ENCODE measurements around the gene EVA1C.
"Not testable (repeated sequence)": the region's sequence is repeated elsewhere in the genome, so short reads cannot be mapped to it uniquely, and the experiment has no call there.

EVA1C gene

GRCh38 chr21:32507342-32507919, 94.9 kb downstream of the EVA1C start:
- no peak for TF ChIP-seq ZNF274 (IDR thresholded peaks at IDR 0.05; ENCODE audit: low read depth, low read length)
- H3K4me3 ChIP-seq (ENCODE audit: low read length) = no peak overlapping the region

GRCh38 chr21:32508036-32508435, 95.5 kb downstream of the EVA1C start:
- not testable (repeated sequence) for H3K4me3 ChIP-seq (ENCODE audit: low read length)

- H3K4me3 ChIP-seq (ENCODE audit: low read length) = no peak overlapping the region
- no peak for TF ChIP-seq ZNF274 (IDR thresholded peaks at IDR 0.05; ENCODE audit: low read depth, low read length)
Measured at GRCh38 chr21:32508558-32508957, 96.1 kb downstream of the EVA1C start.

DNA sequence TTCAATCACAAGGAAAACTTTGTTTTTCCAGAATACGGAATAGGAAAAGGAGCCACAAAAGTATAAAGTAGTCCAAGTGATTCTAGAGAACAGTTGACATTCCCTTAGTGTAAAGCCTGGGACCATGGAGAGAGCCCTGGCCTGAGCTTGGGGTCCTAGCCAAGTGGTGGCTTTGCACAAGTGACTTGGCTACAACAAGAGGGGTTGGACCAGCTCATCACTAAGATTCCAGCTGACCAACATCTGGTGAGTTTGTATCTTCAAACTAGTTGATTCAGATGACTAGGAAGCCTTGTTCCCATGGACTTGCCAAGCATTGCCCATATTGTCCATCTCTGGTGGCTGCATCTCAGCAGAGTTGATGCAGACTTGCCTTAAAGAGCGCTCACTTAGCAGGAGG, 96.5 kb downstream of the EVA1C start:
- H3K4me3 ChIP-seq (ENCODE audit: low read length) = not testable (repeated sequence)

- H3K4me3 ChIP-seq (ENCODE audit: low read length) = no peak overlapping the region
- TF ChIP-seq ZNF274 (IDR thresholded peaks at IDR 0.05; ENCODE audit: low read depth, low read length) = no peak
Measured at GRCh38 chr21:32514275-32515055, 102.0 kb downstream of the EVA1C start.

GRCh38 chr21:32515874-32516273, 103.4 kb downstream of the EVA1C start:
- TF ChIP-seq ZNF274 (IDR thresholded peaks at IDR 0.05; ENCODE audit: low read depth, low read length) = no peak
- no peak overlapping the region for H3K4me3 ChIP-seq (ENCODE audit: low read length)

DNA sequence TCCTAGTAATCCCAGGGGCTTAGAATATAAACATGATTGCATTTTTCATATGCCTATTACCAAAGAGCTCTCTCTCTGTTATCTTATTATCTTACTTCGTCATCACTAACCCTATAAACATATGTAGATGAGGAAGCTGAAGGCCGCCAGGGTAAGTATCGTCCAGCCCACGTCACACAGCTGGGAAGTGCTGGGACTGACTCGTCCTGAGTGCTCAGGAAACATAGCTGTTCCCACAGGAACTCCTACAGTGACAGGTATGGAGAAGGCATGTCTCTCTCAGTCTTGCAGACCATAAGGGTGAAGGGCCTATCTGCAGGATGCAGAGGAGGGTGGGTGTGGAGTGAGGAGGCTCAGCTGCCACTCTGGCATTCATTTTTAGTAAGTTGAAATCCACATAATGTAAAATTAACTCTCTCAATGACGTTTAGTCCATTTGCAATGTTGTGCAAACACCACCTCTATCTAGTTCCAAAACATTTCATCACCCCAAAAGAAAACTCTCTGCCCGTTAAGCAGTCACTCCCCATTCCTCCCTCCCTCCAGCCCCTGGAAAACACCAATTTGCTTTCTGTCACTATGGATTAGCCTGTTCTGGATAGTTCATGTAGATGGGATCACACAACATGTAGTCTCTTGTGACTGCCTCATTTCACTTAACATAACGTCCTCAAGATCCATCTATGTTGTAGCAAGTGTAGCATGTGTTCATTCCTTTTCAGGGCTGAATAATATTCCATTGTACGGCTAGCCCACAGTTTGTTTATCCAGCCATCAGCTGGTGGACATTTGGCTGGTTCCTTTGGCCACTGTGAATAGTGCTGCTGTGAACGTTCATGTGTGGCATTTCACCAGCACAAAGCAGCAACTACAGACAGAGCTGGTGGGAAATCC, 104.5 kb downstream of the EVA1C start:
- no peak for TF ChIP-seq ZNF274 (IDR thresholded peaks at IDR 0.05; ENCODE audit: low read depth, low read length)

GRCh38 chr21:32519945-32520874, 107.7 kb downstream of the EVA1C start:
- no peak for TF ChIP-seq ZNF274 (IDR thresholded peaks at IDR 0.05; ENCODE audit: low read depth, low read length)

More for the DNA sequence above, 104.5 kb downstream of the EVA1C start:
- H3K4me3 ChIP-seq (ENCODE audit: low read length) = no peak overlapping the region

DNA sequence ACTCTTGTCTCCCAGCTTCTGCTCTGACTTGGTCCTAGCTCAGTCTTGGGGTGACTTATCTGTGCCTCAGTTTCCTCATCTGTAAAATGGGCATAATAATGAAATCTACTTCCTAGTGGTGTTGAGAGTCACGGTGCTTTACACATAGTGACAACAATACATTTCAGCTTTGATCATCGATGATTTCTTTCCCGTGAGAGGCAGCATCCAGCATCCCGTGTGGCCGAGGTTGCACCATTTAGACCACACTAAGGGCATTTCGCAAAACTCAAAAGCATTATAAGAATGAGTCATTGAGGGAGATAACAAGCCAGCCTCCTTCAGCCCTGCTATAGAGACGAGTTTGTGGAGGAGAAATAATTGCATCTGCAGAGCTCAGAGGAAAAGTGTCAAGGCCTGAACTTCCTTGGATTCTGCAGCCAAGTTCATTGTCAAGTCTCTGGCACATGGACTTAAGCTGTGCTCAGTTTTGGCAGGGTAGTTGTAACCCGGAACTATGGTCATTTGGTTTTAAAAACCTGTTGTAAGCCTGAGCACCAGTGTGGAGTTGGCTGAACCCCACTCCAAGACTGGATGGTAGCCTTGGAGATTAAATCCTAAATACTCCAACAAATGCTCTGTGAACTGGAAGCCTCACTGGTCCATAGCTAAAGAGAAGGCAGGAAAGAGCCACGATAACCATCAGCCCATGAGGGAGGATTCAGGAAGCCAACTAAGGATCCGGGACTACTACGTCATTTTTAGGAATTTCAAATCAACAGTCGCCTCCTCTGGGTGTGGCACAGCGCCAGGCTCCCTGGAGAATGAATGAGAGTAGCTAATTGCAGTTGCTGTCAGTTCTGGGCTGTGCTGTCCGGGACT, 108.6 kb downstream of the EVA1C start:
- no peak overlapping the region for H3K4me3 ChIP-seq (ENCODE audit: low read length)
- no peak for TF ChIP-seq ZNF274 (IDR thresholded peaks at IDR 0.05; ENCODE audit: low read depth, low read length)

More at GRCh38 chr21:32519945-32520874, 107.7 kb downstream of the EVA1C start:
- H3K4me3 ChIP-seq (ENCODE audit: low read length) = no peak overlapping the region

DNA sequence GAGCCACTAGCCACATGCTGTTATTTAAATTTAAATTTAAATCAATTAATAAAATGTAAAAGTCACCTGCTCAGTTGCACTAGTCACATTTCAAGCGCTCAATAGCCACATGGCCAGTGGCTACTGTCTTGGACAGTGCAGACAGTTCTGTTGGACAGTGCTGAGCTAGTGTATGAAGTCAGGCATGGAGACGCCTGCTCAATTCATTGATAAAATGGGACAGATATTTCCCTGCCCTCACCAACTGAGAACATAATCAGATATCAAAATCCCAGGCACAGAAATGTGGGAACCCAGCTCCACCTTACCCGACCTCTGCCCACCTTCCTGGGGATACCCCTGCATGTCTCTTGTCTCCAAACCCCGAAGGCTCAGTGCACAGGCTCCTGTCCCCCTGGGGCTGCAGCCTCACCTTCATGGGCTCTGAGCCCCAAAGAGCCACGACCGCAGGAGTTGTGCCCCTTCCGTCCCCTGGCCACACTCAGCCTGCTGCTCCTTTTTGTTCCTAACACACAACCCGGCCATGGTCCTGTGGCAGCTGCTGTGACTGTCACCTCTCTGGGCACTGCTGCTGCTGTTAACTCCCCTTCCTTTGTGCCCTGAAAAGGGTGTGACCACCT, 109.3 kb downstream of the EVA1C start:
- TF ChIP-seq ZNF274 (IDR thresholded peaks at IDR 0.05; ENCODE audit: low read depth, low read length) = no peak
- H3K4me3 ChIP-seq (ENCODE audit: low read length) = no peak overlapping the region

DNA sequence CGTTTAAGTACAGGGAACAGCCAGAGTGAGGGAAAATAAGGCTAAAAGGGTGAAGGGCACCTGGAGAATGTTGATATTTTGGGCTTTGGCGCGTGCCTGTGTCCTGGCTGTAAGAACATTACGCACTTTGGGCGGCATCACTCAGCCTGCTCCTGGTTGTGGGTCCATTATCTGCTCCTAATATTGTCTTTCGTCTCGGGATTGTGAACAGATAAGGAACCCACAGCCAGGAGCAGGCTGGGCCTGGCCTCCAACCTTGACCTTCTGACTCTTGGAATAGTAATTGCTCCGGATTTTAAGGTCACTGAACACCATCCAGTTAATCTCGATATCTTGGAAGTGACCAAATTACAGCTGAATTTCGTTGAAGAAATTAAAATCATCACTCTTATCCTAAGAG, 111.0 kb downstream of the EVA1C start:
- no peak for TF ChIP-seq ZNF274 (IDR thresholded peaks at IDR 0.05; ENCODE audit: low read depth, low read length)
- no peak overlapping the region for H3K4me3 ChIP-seq (ENCODE audit: low read length)

- TF ChIP-seq ZNF274 (IDR thresholded peaks at IDR 0.05; ENCODE audit: low read depth, low read length) = no peak
- H3K4me3 ChIP-seq (ENCODE audit: low read length) = no peak overlapping the region
Measured at GRCh38 chr21:32523988-32524719, 111.6 kb downstream of the EVA1C start.
